Astrocyte (in vitro differentiated cells and primary cell): ENCODE data around the gene RABEP1. TPM values are rescaled to one million over a fixed set of nuclear protein-coding genes. Genes with fewer than 3 reads are reported as not detected.
A peak's percentile ranks its signal among the peaks of the same experiment; 100 is the strongest.

ENCODE experiments used
- DNase-seq: peaks from one replicate; pipeline ENCODE4 v3.0.0-alpha.2; 2010; ENCODE audit warnings: low read depth
- FAIRE-seq: peaks from 2 replicates; lab custom pipeline; 2011; peaks lifted over from hg19 to GRCh38; lab: Jason Lieb, UNC
- H2AFZ ChIP-seq: 2 replicates; pipeline ENCODE4 v1.6.0; 2012; ENCODE audit warnings: low read depth, low read length, inconsistent platforms
- H3K27ac ChIP-seq: 2 replicates; pipeline ENCODE4 v1.5.1; 2011; ENCODE audit warnings: low read depth, low read length, inconsistent platforms
- H3K27me3 ChIP-seq: 2 replicates; pipeline ENCODE4 v1.6.0; 2011; ENCODE audit warnings: low read length, inconsistent platforms; ENCODE audit not compliant: insufficient read depth
- H3K36me3 ChIP-seq: 2 replicates; pipeline ENCODE4 v1.5.1; 2011; ENCODE audit warnings: low read length, inconsistent platforms; ENCODE audit not compliant: insufficient read depth
- H3K4me1 ChIP-seq: 2 replicates; pipeline ENCODE4 v1.5.1; 2011; ENCODE audit warnings: low read length, inconsistent platforms; ENCODE audit not compliant: insufficient read depth
- H3K4me2 ChIP-seq: 2 replicates; pipeline ENCODE4 v1.6.0; 2012; ENCODE audit warnings: low read length, inconsistent platforms
- H3K4me3 ChIP-seq: 2 replicates; pipeline ENCODE4 v1.5.1; 2011; ENCODE audit warnings: low read depth, mild to moderate bottlenecking, low read length, inconsistent platforms; ENCODE audit not compliant: insufficient read depth
- H3K79me2 ChIP-seq: 2 replicates; pipeline ENCODE4 v1.6.0; 2012; ENCODE audit warnings: mild to moderate bottlenecking, low read length, inconsistent platforms; ENCODE audit not compliant: insufficient read depth
- H3K9ac ChIP-seq: 2 replicates; pipeline ENCODE4 v1.6.0; 2012; ENCODE audit warnings: mild to moderate bottlenecking, low read length, inconsistent platforms
- H3K9me3 ChIP-seq: 2 replicates; pipeline ENCODE4 v1.5.1; 2012; ENCODE audit warnings: low read depth, mild to moderate bottlenecking, low read length, inconsistent platforms; ENCODE audit not compliant: insufficient read depth
- H4K20me1 ChIP-seq: 2 replicates; pipeline ENCODE4 v1.6.0; 2012; ENCODE audit warnings: low read length, inconsistent platforms; ENCODE audit not compliant: insufficient read depth
- H3K27ac Mint-ChIP-seq: one replicate; pipeline ENCODE4 v1.8.0; 2021; ENCODE audit warnings: mild to moderate bottlenecking, mixed read lengths; ENCODE audit not compliant: unreplicated experiment
- H3K27me3 Mint-ChIP-seq: one replicate; pipeline ENCODE4 v1.8.0; 2021; ENCODE audit warnings: low read depth, mixed read lengths; ENCODE audit not compliant: unreplicated experiment
- H3K36me3 Mint-ChIP-seq: one replicate; pipeline ENCODE4 v1.8.0; 2021; ENCODE audit warnings: low read depth, mixed read lengths; ENCODE audit not compliant: unreplicated experiment
- H3K4me1 Mint-ChIP-seq: one replicate; pipeline ENCODE4 v1.8.0; 2021; ENCODE audit warnings: low read depth, mixed read lengths; ENCODE audit not compliant: unreplicated experiment
- H3K4me3 Mint-ChIP-seq: one replicate; pipeline ENCODE4 v1.8.0; 2021; ENCODE audit warnings: mild to moderate bottlenecking, moderate library complexity, mixed read lengths; ENCODE audit not compliant: unreplicated experiment
- H3K9me3 Mint-ChIP-seq: one replicate; pipeline ENCODE4 v1.8.0; 2021; ENCODE audit warnings: mild to moderate bottlenecking, mixed read lengths; ENCODE audit not compliant: unreplicated experiment
- EZH2 ChIP-seq: IDR thresholded peaks from 2 replicates; pipeline ENCODE4 v1.6.1; 2012; ENCODE audit warnings: mild to moderate bottlenecking, low read length, inconsistent platforms; ENCODE audit not compliant: insufficient read depth
- total RNA-seq: library from RNA; stranded (reverse); gene quantifications from 2 replicates; pipeline ENCODE4 v1.2.1, GENCODE V29; 2021
- TF ChIP-seq, protein P1 (sequence below): IDR thresholded peaks from 2 replicates; pipeline ENCODE4 v1.5.1; 2011; ENCODE audit warnings: low read depth, mild to moderate bottlenecking, inconsistent platforms, low read length, moderate library complexity; ENCODE audit not compliant: insufficient read depth

Gene RABEP1
- total RNA-seq, 1 donor from 2014 or later = 49.0 TPM

DNA sequence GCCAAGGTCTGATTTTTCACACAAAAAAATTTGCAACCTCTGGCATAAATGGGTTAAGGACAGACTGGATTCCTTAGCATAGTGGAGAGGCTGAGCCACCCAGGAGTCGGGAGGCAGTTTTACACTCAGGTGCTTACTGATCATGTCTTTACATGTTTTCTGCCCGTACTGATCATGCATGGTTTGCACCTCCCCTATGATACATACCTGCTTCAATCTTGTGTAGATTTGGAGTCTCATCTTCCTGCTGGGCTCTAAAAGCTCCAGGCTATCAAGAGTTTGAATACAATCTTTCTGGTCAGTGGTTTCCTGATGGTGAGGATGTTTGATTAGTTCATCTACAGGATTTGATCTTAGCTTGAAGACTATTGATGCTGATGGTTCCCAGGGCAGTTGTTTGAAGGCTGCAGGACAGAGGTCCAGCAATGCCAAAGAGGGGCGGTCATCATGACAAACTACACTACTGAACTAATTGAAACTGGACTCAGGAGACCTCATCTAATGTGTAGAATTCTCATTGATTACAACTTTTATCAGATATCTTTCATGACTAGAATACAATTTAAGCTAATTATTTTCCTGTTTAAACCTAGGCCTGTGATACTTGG, 150.0 kb downstream of the RABEP1 start:
- Mint-ChIP-seq H3K4me3 (no peak overlapping the region), H3K36me3 (peaks cover 33% of the 10 kb centered on the region), H3K9me3 (no peaks in the 10 kb centered on the region), H3K4me1 (peaks cover 6% of the 10 kb centered on the region), H3K27me3 (no peaks in the 10 kb centered on the region), H3K27ac (no peak overlapping the region)
- Histone ChIP-seq H3K9me3 (no peaks in the 10 kb centered on the region), H4K20me1 (peaks cover 40% of the 10 kb centered on the region), H3K27ac (no peak overlapping the region), H3K4me3 (no peak overlapping the region), H3K36me3 (peaks cover 54% of the 10 kb centered on the region), H3K4me2 (no peak overlapping the region), H3K27me3 (no peaks in the 10 kb centered on the region), H3K79me2 (peaks cover 29% of the 10 kb centered on the region), H3K4me1 (peaks cover 6% of the 10 kb centered on the region), H2AFZ (no peak overlapping the region), H3K9ac (no peak overlapping the region)
- no peak for TF ChIP-seq EZH2
- TF ChIP-seq, protein P1, sequence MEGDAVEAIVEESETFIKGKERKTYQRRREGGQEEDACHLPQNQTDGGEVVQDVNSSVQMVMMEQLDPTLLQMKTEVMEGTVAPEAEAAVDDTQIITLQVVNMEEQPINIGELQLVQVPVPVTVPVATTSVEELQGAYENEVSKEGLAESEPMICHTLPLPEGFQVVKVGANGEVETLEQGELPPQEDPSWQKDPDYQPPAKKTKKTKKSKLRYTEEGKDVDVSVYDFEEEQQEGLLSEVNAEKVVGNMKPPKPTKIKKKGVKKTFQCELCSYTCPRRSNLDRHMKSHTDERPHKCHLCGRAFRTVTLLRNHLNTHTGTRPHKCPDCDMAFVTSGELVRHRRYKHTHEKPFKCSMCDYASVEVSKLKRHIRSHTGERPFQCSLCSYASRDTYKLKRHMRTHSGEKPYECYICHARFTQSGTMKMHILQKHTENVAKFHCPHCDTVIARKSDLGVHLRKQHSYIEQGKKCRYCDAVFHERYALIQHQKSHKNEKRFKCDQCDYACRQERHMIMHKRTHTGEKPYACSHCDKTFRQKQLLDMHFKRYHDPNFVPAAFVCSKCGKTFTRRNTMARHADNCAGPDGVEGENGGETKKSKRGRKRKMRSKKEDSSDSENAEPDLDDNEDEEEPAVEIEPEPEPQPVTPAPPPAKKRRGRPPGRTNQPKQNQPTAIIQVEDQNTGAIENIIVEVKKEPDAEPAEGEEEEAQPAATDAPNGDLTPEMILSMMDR = no peak
- DNase-seq = no peak
- FAIRE-seq = no peak

DNA sequence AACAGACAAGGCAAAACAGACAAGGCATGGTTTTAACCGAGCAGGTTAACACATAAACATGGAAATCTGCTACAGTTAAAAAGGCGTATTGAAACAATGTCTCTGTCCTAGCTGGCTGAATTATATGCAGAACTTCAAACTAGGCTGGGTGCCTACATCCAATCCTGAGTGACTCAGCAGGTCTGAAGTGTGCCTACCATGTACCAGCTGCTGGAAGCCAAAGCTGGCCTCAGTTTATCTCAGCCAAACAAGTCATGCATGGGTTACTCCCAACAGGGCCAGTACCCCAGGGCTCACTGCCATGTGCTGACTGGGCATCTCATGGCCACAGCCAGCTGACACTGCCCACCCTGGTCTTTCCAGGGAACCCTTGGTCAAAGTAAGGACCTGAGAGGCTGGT, 152.9 kb downstream of the RABEP1 start:
- Mint-ChIP-seq H3K9me3 (no peaks in the 10 kb centered on the region), H3K4me3 (no peak overlapping the region), H3K27me3 (no peaks in the 10 kb centered on the region), H3K36me3 (peaks cover 29% of the 10 kb centered on the region), H3K27ac (peak overlapping the region; percentile 53), H3K4me1 (peaks cover 14% of the 10 kb centered on the region)
- no peak overlapping the region for H3K4me3 ChIP-seq
- TF ChIP-seq, protein P1 = no peak
- TF ChIP-seq EZH2 = no peak
- no peak overlapping the region for H3K9ac ChIP-seq
- no peak overlapping the region for H3K27ac ChIP-seq
- H3K4me1 ChIP-seq = peaks cover 14% of the 10 kb centered on the region
- H3K9me3 ChIP-seq = no peaks in the 10 kb centered on the region
- H2AFZ ChIP-seq = no peak overlapping the region
- H4K20me1 ChIP-seq = peaks cover 46% of the 10 kb centered on the region
- peaks cover 54% of the 10 kb centered on the region for H3K36me3 ChIP-seq
- peaks cover 48% of the 10 kb centered on the region for H3K79me2 ChIP-seq
- DNase-seq (no peak), FAIRE-seq (no peak)
- no peak overlapping the region for H3K4me2 ChIP-seq
- no peaks in the 10 kb centered on the region for H3K27me3 ChIP-seq

Other genes starting within 250 kb of the RABEP1 start
- gene SLC52A1, start 246.9 kb upstream of the RABEP1 start, total RNA-seq = not detected in 2 replicates
- gene ZFP3, start 203.8 kb upstream of the RABEP1 start, total RNA-seq = not detected in 2 replicates
- 7.8 and 9.4 TPM in 2 replicates for gene ZNF232, start 170.4 kb upstream of the RABEP1 start, total RNA-seq
- 0.86 and 1.1 TPM in 2 replicates for gene USP6, start 166.3 kb upstream of the RABEP1 start, total RNA-seq
- 7.8 and 8.9 TPM in 2 replicates for gene ZNF594, start 90.4 kb upstream of the RABEP1 start, total RNA-seq
- not detected in 2 replicates for gene SCIMP, start 47.4 kb upstream of the RABEP1 start, total RNA-seq
- 43.3 and 46.6 TPM in 2 replicates for gene NUP88, start 137.4 kb downstream of the RABEP1 start, total RNA-seq
- gene RPAIN, start 137.9 kb downstream of the RABEP1 start, total RNA-seq = 35.7 and 46.5 TPM in 2 replicates
- gene C1QBP, start 156.9 kb downstream of the RABEP1 start, total RNA-seq = 147 and 162 TPM in 2 replicates
- 17.7 and 19.1 TPM in 2 replicates for gene DHX33, start 186.7 kb downstream of the RABEP1 start, total RNA-seq
- gene DERL2, start 203.9 kb downstream of the RABEP1 start, total RNA-seq = 90.1 and 99.6 TPM in 2 replicates
- 12.2 and 13.1 TPM in 2 replicates for gene MIS12, start 204.3 kb downstream of the RABEP1 start, total RNA-seq